IPS DF 4.7 (cell line): ENCODE data around the gene UMOD.

ENCODE experiments used
- DNase-seq: peaks from one replicate; pipeline ENCODE4 v3.0.0-alpha.2; 2013; ENCODE audit warnings: low spot score; ENCODE audit errors: extremely low read depth

The UMOD gene

GRCh38 chr16:20352615-20353014 lies at the start of gene UMOD:
TSS of gene UMOD (minus strand) at chr16:20352715. CDS start at chr16:20350737, 1,978 bp downstream.
- no peak for DNase-seq

GRCh38 chr16:20401475-20402016 lies 49.0 kb upstream of the UMOD start:
- no peak for DNase-seq

- no peak for DNase-seq
Measured at GRCh38 chr16:20401066-20401465, 48.6 kb upstream of the UMOD start.

- DNase-seq = no peak
Measured at GRCh38 chr16:20399185-20399584, 46.7 kb upstream of the UMOD start.

GRCh38 chr16:20398603-20399002 lies 46.1 kb upstream of the UMOD start:
- DNase-seq = no peak

GRCh38 chr16:20397468-20398074 lies 45.1 kb upstream of the UMOD start:
- no peak for DNase-seq

GRCh38 chr16:20396846-20397467 lies 44.4 kb upstream of the UMOD start:
- no peak for DNase-seq

GRCh38 chr16:20395946-20396345 lies 43.4 kb upstream of the UMOD start:
- no peak for DNase-seq

- no peak for DNase-seq
Measured at GRCh38 chr16:20393801-20394577, 41.5 kb upstream of the UMOD start.

GRCh38 chr16:20391045-20391444 lies 38.5 kb upstream of the UMOD start:
- no peak for DNase-seq

GRCh38 chr16:20388854-20389253 lies 36.3 kb upstream of the UMOD start:
- DNase-seq = no peak

GRCh38 chr16:20387978-20388377 lies 35.5 kb upstream of the UMOD start:
- no peak for DNase-seq

GRCh38 chr16:20385844-20386832 lies 33.6 kb upstream of the UMOD start:
- peak; percentile 36 for DNase-seq

GRCh38 chr16:20383106-20384029 lies 30.9 kb upstream of the UMOD start:
- DNase-seq = peak; percentile 78

GRCh38 chr16:20382202-20382948 lies 29.9 kb upstream of the UMOD start:
- DNase-seq = no peak

- DNase-seq = no peak
Measured at GRCh38 chr16:20380782-20381181, 28.3 kb upstream of the UMOD start.

- no peak for DNase-seq
Measured at GRCh38 chr16:20377181-20377580, 24.7 kb upstream of the UMOD start.

GRCh38 chr16:20372701-20373100 lies 20.2 kb upstream of the UMOD start:
- no peak for DNase-seq

GRCh38 chr16:20369452-20370054 lies 17.0 kb upstream of the UMOD start:
- DNase-seq = no peak
